Loucy (cell line): ENCODE data around the gene BMPER.
A peak's percentile ranks its signal among the peaks of the same experiment; 100 is the strongest.

Source experiments
- H2AFZ ChIP-seq: fragments of 200-600 bp; sonication (generic); 2 replicates; pipeline ENCODE4 v1.6.0; 2016; ENCODE audit warnings: antibody characterized with exemption, mild to moderate bottlenecking, low read length, moderate library complexity
- H3F3A ChIP-seq: fragments of 200-600 bp; 2 replicates; pipeline ENCODE4 v1.6.0; 2016; ENCODE audit warnings: antibody characterized with exemption, low read depth, mild to moderate bottlenecking
- H3K27me3 ChIP-seq: fragments of 200-600 bp; sonication (generic); 2 replicates; pipeline ENCODE4 v1.6.1; 2014; ENCODE audit warnings: low read length, mild to moderate bottlenecking; ENCODE audit not compliant: insufficient read depth, poor library complexity, severe bottlenecking
- H3K36me3 ChIP-seq: fragments of 200-600 bp; sonication (generic); 2 replicates; pipeline ENCODE4 v1.6.1; 2016; ENCODE audit warnings: low read length; ENCODE audit not compliant: insufficient read depth
- H3K4me1 ChIP-seq: fragments of 200-600 bp; sonication (generic); 2 replicates; pipeline ENCODE4 v1.5.1; 2014; ENCODE audit warnings: low read length, mild to moderate bottlenecking; ENCODE audit not compliant: insufficient read depth, poor library complexity, severe bottlenecking
- H3K4me2 ChIP-seq: fragments of 200-600 bp; sonication (generic); 2 replicates; pipeline ENCODE4 v1.6.0; 2014; ENCODE audit warnings: antibody characterized with exemption, low read length, low read depth, mild to moderate bottlenecking; ENCODE audit not compliant: poor library complexity, severe bottlenecking
- H3K4me3 ChIP-seq: fragments of 200-600 bp; sonication (generic); 2 replicates; pipeline ENCODE4 v1.5.1; 2014; ENCODE audit warnings: low read length, mild to moderate bottlenecking, mixed read lengths; ENCODE audit not compliant: poor library complexity, severe bottlenecking
- H3K79me2 ChIP-seq: fragments of 200-600 bp; sonication (generic); 2 replicates; pipeline ENCODE4 v1.6.1; 2014; ENCODE audit warnings: low read length; ENCODE audit not compliant: insufficient read depth
- H3K9ac ChIP-seq: fragments of 200-600 bp; sonication (generic); 2 replicates; pipeline ENCODE4 v1.6.0; 2014; ENCODE audit warnings: mild to moderate bottlenecking, low read depth, low read length, moderate library complexity; ENCODE audit not compliant: poor library complexity, severe bottlenecking
- H3K9me2 ChIP-seq: fragments of 200-600 bp; sonication (generic); replicated peaks from 2 replicates; pipeline ENCODE4 v1.6.1; 2016; ENCODE audit warnings: low read depth, low read length, mixed read lengths
- H3K9me3 ChIP-seq: fragments of 200-600 bp; sonication (generic); 2 replicates; pipeline ENCODE4 v1.6.1; 2014; ENCODE audit warnings: mild to moderate bottlenecking, antibody characterized with exemption, low read length, low read depth; ENCODE audit not compliant: insufficient read depth
- H4K20me1 ChIP-seq: fragments of 200-600 bp; sonication (generic); 2 replicates; pipeline ENCODE4 v1.6.0; 2014; ENCODE audit warnings: antibody characterized with exemption, low read length, mild to moderate bottlenecking; ENCODE audit not compliant: insufficient read depth, poor library complexity, severe bottlenecking
- EZH2phosphoT487 ChIP-seq: fragments of 200-600 bp; IDR thresholded peaks from 2 replicates; pipeline ENCODE4 v1.6.1; 2018; ENCODE audit warnings: antibody characterized with exemption, mild to moderate bottlenecking, moderate library complexity, borderline replicate concordance
- TF ChIP-seq, protein P1 (sequence below): fragments of 200-600 bp; sonication (generic); conservative IDR thresholded peaks from 2 replicates; pipeline ENCODE4 v1.5.1; 2014; ENCODE audit warnings: mild to moderate bottlenecking, antibody characterized with exemption, low read length

Gene BMPER

DNA sequence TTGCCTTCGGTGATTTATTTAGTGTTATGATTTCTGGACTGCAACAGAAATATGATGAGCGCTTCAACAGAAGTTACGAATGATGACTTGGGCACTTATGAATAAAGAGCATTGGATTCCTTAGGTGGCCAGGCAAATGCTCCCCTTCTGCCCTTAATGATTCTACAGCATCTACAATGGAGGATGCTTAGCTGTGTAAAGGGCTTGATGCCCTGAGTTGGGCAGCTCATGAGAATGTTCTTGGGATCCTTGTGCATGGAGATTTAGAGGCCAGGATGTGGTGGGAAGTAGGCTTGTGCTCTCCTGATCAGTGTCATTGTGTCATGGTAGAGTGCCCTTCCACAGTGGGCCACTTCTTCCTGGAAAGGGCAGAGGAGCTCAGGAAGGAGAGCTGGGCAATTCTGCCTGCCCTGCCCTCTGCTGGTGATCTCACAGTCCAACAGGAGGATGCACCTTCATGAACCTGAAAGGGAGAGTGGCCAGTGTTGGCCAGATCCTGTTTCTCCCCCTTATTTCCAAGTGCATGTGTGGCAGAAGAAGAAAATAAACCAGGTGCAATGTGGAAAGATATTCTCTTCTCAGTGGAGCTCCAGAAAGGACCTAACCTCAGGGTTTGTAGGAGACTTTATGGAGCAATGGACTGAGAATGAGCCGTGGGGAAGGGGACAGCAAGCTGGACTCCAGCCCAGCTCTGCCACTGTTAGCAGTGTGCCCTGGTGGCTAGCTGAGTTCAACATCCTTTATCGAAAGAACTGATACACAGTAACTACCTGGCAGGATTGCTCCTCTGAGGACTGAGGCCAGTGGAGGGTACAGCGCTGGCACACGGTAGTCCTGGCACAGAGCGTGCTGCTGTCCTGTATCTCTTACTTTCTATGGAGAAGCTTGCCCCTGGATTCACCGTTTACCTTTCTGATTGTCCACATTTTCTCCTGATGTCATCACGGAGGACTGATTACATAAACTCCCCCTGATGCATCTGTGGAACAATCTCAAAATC is 182.9 kb downstream of the BMPER start:
- no peak overlapping the region for H3K4me3 ChIP-seq
- no peaks in the 10 kb centered on the region for H4K20me1 ChIP-seq
- H3K9ac ChIP-seq: no peak overlapping the region
- no peaks in the 10 kb centered on the region for H3F3A ChIP-seq
- no peaks in the 10 kb centered on the region for H3K9me3 ChIP-seq
- H3K79me2 ChIP-seq: no peaks in the 10 kb centered on the region
- H2AFZ ChIP-seq: no peak overlapping the region
- no peak overlapping the region for H3K4me2 ChIP-seq
- H3K36me3 ChIP-seq: no peaks in the 10 kb centered on the region
- TF ChIP-seq EZH2phosphoT487: no peak
- TF ChIP-seq, protein P1, sequence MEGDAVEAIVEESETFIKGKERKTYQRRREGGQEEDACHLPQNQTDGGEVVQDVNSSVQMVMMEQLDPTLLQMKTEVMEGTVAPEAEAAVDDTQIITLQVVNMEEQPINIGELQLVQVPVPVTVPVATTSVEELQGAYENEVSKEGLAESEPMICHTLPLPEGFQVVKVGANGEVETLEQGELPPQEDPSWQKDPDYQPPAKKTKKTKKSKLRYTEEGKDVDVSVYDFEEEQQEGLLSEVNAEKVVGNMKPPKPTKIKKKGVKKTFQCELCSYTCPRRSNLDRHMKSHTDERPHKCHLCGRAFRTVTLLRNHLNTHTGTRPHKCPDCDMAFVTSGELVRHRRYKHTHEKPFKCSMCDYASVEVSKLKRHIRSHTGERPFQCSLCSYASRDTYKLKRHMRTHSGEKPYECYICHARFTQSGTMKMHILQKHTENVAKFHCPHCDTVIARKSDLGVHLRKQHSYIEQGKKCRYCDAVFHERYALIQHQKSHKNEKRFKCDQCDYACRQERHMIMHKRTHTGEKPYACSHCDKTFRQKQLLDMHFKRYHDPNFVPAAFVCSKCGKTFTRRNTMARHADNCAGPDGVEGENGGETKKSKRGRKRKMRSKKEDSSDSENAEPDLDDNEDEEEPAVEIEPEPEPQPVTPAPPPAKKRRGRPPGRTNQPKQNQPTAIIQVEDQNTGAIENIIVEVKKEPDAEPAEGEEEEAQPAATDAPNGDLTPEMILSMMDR: peak; percentile 73
- H3K9me2 ChIP-seq: no peaks in the 10 kb centered on the region
- no peaks in the 10 kb centered on the region for H3K4me1 ChIP-seq
- H3K27me3 ChIP-seq: no peaks in the 10 kb centered on the region

DNA sequence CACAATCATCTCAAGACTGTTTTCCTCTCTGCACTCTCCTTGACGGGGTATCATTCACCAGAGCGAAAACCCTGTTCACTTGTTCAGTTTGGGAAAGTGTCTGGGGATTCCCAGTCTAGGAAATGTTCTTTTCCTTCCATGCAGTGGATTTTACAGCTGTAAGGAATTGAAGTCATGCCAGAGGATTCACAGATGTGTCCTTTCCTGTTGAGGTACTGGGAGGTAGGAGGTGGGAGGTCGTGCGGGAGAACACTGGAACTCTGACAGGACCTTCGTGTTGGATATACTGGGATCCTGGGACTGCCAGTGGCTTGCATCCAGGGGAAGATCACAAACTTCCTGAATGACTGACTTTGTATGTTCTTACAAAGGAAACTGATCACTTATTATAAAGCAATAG is 185.5 kb downstream of the BMPER start:
- Histone ChIP-seq H3K36me3 (no peaks in the 10 kb centered on the region), H3K9me3 (no peaks in the 10 kb centered on the region), H2AFZ (no peak overlapping the region), H3F3A (no peaks in the 10 kb centered on the region), H3K9me2 (no peaks in the 10 kb centered on the region), H4K20me1 (no peaks in the 10 kb centered on the region), H3K79me2 (no peaks in the 10 kb centered on the region), H3K4me1 (no peaks in the 10 kb centered on the region), H3K4me2 (no peak overlapping the region), H3K4me3 (no peak overlapping the region), H3K9ac (no peak overlapping the region), H3K27me3 (no peaks in the 10 kb centered on the region)
- no peak for TF ChIP-seq EZH2phosphoT487
- TF ChIP-seq, protein P1: no peak

DNA sequence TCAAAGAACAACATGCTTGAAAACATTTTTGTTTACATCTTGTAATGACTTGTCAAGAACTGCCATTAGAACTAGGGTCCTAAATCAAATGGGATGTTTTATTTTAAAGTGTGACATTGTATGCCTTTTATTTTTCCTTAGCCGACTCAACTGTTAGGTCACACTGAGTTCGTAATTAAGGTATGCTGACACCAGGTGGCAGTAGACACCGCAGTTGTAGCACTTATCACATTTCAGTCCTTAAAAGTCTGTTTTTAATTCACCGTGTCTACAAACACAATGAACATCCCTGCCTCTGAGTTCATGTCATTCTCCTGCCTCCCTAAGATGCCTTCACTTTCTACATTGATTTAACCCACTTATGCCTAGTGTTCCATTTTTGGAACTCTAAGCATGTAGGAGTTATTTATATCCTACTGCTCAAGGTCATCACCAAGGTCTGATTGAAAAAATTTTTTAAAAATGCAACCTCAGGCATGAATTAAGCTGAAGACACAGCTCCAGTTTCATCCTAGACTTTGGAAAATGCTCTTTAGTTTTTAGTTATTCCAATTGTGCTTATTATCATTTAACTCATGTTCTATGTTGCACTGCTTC is 186.1 kb downstream of the BMPER start:
- no peak overlapping the region for H2AFZ ChIP-seq
- no peaks in the 10 kb centered on the region for H3K4me1 ChIP-seq
- no peaks in the 10 kb centered on the region for H3F3A ChIP-seq
- no peaks in the 10 kb centered on the region for H3K79me2 ChIP-seq
- H3K9me2 ChIP-seq: no peaks in the 10 kb centered on the region
- H3K9ac ChIP-seq: no peak overlapping the region
- H3K4me3 ChIP-seq: no peak overlapping the region
- no peaks in the 10 kb centered on the region for H3K36me3 ChIP-seq
- no peaks in the 10 kb centered on the region for H4K20me1 ChIP-seq
- H3K9me3 ChIP-seq: no peaks in the 10 kb centered on the region
- no peak overlapping the region for H3K4me2 ChIP-seq
- TF ChIP-seq, protein P1: peak; percentile 71
- TF ChIP-seq EZH2phosphoT487: no peak
- H3K27me3 ChIP-seq: no peaks in the 10 kb centered on the region
